RCC 7860 (cell line): ENCODE measurements around the gene GPA33.
A peak's percentile ranks its signal among the peaks of the same experiment; 100 is the strongest.

Source experiments
- DNase-seq: peaks from one replicate; pipeline ENCODE4 v3.0.0-alpha.2; 2015; ENCODE audit warnings: low spot score
- FAIRE-seq: peaks from 2 replicates; lab custom pipeline; 2012; peaks lifted over from hg19 to GRCh38; lab: Jason Lieb, UNC

GPA33 gene

DNA sequence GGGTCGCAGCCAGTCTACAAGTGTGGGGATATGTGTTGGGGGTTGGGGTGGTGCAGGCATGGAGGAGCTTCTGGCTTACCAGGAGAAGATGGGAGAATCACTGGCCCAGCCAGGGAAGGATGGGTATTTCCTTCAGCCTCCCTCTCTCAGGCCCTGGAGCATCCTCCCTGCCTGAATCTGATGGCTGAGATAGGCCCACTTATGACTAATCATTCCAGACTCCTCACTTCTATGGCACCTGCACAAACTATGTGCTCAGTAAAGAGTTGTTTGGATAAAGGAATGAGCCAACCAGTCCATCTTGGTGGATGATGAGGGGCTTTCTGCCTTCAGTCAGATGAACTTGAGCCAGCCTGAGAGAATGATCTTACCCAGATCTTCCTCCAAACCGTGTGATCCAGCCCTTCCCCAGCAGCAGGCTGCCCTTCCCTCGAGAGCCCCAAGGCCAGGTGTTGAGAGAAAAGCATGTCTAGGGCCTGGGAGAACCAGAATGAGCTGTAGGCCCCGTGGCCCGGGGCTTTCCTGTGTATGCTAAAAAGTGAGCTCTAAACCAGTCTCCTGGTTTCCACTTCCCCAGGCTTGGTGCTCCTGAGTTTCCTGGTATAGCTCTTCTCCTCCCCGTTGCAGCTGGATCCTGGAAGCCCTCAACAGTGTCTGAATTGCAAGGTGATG lies 1.3 kb downstream of the GPA33 start:
- no peak for FAIRE-seq
- no peak for DNase-seq

DNA sequence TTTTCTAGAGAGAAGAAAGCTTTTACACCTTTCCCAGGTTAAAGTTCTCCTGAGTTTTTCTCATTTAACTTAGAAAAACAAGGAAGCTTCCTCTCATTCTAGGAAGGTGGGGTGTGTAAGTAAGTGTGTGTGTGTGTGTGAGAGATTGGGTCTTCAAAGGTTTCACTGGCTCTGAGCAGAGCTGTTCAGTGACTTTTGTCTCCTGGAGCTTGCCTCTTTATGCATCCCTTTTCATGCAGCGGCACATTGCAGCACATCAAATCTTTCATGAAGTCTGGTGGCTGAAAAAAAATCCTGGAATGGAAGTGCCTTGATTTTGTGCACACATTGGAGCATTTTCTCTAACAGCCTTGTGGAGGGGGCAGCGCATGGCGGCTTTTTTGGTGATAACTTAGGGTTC lies 3.4 kb downstream of the GPA33 start:
- DNase-seq, result no peak

DNA sequence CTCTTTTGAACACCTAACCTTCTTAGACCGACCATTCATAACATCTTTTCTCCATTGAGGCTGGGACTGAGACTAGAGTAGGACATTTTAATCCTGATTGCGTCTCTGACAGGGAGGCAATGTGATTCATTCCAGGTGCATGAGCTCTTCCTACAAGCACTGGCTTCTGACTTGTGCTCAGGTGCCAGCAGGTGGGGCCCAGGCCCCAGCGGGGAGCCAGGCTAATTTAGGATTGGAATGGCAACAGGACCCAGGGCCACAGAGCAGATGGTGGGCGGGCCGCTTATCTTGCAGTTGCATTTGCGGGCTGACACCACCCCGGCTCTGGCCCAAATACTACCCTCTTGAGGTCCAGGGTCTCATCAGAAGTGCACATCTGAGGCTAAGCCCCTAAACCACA lies 4.1 kb downstream of the GPA33 start:
- DNase-seq, result no peak
- FAIRE-seq, result no peak

More for the DNA sequence above, 3.4 kb downstream of the GPA33 start:
- FAIRE-seq, result no peak

DNA sequence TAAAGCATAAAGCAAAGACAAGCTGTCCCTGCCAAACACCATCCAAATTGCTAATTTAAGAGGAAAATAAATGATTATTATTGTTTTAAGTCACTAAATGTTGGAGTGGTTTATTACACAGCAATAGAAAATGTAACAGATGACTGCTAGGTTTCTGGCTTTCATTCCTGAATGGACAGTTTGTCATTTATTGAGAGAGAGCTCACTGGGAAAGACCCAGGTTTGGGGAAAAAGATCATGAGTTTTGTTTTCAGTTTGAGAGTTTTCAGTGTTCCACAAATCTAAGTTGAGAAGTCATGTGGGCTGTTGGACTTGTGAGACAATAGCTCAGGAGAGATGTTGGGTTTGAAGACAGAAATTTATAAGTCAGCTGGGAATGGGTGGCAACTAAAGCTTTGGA lies 5.4 kb downstream of the GPA33 start:
- FAIRE-seq, result no peak
- no peak for DNase-seq

DNA sequence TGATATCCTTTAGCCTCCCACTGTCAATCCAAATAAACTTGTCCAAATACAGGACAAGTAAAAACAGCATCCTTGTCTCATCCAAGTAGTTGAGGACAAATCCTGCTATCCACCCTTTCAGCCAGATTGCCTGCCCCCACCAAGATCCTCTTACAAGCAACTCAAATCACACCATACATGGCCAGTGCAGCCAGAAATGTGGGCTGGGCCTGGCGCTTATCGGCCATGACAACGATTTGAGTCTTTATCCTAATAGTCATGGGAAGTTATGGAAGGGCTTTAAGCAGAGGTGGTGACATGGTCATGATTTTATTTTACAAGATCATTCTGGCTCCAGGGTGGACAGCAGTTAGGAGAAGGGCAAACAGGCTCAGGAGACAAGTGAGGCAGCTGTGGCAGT lies 6.3 kb downstream of the GPA33 start:
- FAIRE-seq (no peak), DNase-seq (no peak)

DNA sequence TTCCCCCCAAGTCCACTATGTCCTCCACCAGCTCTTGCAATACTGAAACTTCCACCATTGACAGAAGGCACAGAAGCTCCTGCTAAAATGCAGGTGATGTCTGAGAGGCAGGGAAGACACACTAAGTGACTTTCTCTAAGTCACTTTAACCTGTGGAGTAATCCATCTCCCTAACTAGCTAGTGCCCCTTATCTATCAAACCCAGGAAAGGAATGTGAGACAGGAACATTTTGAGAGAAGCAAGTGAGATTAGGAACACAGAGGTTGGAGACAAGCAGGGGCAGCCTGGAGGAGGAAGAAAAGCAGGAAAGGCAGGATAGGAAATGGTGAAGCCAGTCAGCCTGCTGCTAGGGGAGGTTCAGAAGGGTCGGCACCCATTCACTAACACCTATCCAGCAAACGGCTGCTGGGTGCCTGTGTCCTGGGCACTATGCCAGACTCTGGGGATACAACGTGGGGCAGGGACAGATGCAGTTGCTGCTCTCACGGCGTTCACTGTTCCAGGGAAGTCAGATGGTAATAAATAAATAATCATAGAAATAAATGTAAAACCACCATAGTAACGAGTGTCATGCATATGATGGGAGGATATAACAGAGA lies 7.0 kb downstream of the GPA33 start:
- DNase-seq, result no peak
- no peak for FAIRE-seq

DNA sequence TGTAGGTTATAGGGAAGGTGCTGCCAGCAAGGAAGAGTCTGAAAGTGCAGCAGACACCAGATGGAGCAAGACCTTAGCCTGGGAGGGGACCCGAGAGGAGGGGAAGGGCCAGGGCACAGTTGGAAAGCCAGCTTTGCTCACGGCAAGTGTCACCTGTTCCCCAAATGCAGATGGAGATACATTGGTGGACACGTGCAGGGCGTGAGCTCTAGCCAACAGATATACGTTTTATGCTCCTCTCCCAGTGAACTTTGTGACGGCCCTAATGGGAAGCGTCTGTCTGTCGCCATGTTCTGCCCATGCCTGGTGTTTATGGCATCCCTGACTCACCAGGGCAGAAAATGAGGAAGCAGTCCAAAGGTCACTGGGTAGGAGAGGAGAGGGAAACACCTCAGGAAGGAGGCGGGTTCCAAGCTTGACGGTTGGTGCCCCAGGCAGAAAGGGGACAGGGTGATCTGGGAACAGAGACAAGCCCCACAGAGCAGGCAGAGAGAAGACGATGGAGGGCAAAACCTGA lies 7.6 kb downstream of the GPA33 start:
- DNase-seq, result peak; percentile 70
- no peak for FAIRE-seq

DNA sequence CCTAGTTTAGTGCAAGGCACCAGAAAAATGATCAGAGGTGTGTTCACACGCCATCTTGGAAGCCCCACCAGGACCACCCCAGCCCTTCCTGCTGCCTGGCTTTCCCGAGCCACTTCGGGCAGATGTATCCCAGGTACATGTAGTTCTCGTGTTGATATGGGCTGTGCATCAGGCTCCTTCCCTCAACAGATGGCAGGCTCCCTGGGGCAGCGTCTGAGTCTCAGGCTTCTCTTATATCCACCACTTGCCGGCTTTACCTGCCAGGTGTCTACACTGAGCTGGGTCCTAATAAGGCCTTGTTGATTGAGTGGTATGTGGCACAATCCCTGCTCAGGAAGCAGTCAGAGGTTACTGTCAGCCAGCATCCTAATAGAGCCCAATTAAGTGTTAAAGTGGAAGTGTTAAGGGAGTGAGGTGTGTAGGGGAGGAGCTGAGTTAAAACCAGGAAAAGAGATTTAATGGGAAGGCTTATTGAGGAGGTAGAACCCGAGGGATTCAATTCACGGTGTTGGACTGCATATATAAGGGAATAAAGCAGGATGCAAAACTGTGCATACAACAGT lies 8.5 kb downstream of the GPA33 start:
- DNase-seq (no peak), FAIRE-seq (no peak)

DNA sequence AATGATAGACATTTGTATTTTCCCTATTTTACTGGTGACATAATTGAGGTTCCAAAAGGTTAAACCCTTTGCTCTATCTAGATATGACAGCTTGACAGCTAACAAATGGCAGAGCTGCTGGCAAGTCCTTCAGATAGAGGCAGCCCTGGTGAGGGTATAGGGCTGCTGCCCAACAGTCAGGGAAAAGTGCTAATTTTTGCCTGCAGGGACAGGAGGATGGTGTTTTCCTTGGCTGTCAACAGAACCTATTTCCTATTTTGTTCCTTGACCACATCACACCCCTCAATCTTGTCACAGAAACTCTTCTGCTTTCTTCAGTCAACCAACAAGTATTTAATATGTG lies 12.3 kb downstream of the GPA33 start:
- DNase-seq (no peak), FAIRE-seq (no peak)

DNA sequence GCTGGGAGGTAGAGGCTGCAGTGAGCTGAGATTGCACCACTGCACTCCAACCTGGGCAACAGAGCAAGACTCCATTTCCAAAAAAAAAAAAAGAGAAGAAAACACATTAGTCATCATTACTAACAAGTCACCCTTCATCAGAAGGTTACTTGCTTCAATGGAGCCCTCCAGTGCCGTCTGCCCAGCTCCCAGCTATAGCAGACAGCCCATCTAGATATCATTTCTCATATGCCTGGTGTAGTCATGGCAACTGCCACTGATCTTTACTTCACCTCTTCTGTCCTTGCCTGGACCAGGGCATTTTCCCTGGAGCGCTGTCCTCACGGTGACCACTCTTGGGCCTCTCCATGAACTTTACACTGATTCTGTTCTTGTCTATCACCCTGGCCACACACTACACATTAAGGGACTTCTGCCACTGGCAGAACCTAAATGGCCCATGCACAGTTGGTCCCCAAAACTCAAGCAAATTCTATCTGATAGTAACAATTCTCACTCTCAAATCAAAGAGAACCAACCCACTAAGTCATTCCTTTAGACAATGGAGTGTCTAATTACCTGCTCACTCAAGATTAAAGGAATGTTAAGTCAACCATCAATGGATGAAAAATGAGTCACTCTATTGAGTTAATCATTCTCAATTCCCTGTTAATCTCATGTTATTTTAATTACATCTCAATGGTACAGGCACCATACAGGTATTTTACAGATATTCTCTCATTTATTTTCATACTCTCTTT lies 12.9 kb downstream of the GPA33 start:
- FAIRE-seq (peak; percentile 84), DNase-seq (peak; percentile 69)

DNA sequence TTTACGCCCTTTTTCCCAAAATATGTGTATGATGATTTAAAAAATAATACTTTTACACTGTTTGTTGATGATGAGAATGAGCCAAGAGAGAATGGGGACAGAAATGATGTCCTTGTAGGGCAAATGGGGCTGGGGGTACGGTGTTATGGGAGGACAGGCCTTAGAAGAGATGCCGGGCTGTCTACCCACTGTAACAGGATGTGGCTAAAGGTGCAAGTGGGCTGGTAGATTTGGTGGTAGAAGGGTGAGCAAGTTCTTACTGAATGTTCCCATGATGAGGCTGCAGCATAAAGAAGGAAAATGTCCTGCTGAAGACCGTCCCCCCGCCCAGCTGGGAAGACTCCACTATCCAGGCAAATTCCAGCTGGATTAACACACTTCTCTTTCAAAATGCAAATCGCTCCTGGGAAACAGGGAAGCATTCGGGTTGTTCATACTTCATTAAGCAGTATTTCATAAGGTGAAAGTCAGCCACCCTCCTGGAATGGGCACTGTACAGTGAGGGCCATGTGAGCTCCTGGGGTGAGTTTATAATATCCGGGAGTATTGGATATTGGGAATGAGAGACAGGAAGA lies 14.0 kb downstream of the GPA33 start:
- FAIRE-seq (no peak), DNase-seq (peak; percentile 33)

DNA sequence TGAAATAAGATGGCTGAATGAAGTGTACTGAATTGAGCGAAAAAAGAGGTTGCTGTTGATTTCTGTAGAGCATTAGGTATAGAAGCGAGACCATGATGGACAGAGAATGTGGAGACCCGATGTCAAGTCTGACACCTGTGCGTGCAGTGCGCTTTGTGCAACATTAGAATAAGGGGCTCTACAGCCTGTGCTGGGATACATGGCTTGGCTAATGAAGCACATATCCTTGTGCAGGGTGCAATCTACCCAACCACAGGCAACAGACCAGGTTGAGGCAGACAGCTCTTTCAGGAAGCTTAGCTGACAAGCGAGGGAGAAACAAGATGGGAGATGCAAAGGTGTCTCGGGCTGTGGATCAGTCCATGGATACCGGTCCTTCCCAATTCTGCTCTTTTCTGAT lies 18.9 kb downstream of the GPA33 start:
- no peak for FAIRE-seq
- DNase-seq, result no peak

DNA sequence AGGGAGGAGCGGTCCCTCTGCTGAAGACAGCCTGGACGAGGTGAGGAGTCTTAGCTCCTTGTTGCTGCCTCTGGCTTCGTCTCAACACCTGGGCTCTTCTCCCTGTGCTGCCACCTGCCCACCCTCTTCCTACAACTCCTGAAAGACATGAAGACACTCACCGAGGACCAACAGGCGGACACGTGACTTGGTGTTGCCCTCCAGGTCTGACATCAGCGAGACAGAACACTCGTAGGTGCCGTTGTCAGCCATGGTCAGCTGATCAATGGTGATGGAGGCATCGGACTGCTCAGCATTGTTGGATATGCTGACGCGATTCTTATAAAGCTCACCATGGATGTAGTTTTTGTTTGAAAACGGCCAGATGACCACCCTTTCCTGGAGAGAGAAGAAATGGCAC lies 21.4 kb downstream of the GPA33 start:
- DNase-seq (no peak), FAIRE-seq (no peak)

DNA sequence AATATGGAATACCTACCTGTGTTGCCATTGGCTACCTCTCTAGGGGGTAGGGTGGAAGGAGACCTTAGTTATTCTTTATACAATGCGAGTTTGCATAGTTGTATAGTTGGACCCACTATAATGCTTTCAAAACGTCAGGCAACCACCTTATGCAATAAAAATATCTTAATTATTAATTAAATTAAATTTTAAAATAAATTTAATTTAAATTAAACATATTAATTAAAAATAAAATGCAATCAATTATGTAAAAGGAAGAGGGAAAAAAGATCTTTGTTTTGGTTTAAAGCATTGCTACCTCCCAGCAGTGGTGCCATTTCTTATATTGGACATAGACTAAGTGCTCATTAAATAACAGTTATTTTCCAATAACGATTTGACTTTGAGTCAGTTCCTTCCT lies 22.3 kb downstream of the GPA33 start:
- no peak for DNase-seq
- FAIRE-seq, result no peak

DNA sequence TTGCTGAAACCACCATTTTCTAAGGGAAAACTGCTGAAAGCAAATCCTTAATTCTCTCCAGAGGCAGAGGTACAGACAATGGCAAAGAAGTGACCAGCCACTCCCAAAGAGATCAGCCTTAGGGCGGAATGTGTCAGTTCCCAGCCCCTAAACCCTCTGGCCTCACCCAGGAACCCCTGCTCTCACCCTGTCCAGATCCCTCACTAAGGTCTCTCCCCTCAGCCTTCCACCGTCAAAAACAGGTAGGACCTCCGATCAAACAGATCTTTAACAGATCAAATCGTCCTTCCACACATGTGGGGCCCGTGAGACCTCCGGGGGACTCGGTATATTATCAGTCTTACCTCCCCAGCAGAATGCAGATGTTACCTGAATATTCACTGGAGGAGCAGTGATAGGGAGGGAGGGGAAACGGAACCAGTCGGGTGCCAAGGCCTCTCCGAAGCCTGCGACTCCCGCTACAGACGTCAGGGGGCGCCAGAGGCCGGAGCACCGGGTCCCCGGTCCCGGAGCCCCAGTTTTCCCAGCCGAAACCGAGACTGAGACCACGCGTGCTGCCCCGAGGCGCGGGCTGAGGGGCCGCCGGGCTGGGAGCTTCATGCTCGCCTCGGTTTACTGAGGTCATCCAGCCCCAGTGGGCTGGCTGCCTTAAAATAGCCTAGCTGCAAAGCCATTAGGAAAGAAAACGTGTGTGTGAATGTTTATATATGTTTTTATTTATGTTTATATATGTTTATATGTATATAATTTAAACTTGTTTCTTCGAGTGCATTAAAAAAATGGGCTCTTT lies 23.6 kb downstream of the GPA33 start:
- no peak for FAIRE-seq

DNA sequence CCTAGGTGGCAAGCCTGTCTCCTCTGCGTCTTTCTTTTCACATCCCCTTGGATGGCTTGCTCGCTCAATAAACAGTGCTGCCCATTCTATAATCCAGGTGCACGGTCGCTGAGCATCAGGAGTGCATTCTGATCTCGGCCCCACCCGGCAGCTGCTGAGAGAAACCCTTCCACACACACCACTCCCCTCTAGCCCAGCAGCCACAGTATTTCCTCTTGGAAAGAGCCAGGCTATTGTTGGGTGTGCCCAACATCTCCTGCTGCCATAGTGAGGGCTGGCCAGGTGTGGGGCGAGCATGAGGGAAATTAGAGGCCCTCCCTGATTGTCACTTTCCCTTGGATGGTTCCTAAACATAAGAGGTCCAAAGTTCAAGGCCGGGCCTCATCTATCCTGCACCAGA lies 24.7 kb downstream of the GPA33 start:
- no peak for FAIRE-seq

More for the DNA sequence above, 23.6 kb downstream of the GPA33 start:
- DNase-seq, result peak; percentile 25

DNA sequence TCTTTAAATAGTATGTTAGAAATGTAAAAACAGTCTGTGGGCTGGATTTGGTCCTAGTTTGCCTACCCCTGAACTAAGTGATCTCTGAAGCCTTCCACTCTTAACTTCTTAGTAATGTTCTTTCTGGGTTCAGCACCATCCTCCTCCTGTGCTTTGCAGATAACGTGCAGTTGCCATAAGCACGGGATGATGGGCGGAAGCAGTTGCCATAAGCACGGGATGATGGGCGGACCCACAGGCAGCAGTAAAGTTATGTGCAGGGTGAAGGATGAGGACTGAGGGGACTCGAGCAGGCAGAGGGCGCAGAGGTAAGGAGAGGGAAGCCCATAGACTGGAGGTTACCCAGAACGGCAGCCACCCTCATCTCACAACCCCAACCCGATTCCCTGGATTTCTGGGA lies 25.6 kb downstream of the GPA33 start:
- FAIRE-seq (no peak), DNase-seq (no peak)

More for the DNA sequence above, 24.7 kb downstream of the GPA33 start:
- no peak for DNase-seq

DNA sequence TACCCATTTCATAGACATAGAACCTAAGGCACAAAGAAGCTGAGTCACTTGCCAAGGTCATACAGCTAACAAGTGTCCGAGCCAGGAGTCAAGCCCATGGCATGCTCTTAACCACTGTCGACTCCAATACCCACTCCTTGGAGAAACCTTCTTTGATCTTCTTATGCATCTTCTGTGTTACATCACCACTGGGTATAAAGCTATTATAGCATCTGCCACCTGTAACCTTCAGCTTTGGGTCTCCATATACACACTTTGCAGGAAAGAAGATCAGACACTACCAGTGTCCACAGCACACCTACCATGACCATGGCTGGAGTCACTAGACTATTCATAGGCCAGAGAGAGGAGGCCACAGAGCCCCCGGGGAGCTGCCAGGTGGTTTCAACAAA lies 29.1 kb downstream of the GPA33 start:
- FAIRE-seq (no peak), DNase-seq (no peak)

DNA sequence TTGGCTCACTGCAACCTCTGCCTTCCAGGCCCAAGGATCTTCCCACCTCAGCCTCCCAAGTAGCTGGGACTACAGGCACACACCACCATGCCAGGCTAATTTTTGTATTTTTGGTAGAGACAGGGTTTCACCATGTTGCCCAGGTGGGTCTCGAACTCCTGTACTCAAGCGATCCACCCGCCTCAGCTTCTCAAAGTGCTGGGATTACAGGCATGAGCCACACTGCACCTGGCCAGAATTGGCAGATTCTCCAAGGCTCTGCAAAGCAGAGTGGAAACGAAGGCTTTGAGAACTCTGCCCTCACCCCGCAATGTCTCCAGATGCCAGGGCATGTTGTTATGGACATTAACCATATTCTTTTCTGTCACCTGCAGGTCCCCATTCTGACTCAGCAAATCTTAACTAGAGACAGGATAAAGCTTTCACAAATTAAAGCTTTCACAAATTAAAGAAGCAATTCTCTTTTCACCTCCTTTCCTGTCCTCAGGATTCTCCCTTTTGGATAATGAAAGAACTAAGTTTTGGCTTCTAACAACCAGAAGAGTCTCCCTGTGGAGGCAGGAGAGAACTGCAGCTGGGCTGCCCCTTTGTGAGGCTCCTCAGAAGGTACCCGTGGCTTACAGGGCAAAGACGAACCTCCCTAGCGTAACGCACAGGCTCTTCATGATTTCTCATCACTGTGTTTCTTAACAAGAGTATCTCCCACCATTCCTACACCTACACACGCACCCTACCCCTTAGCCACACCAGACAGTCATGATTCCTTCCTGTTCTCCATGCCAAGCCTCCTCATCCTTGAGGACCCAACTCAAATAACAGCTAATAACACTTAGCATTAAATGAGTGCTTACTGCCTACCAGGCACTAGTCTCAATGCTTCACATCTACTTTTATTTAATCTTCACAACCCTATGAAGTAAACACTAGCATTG lies 29.8 kb downstream of the GPA33 start:
- no peak for FAIRE-seq
- no peak for DNase-seq

DNA sequence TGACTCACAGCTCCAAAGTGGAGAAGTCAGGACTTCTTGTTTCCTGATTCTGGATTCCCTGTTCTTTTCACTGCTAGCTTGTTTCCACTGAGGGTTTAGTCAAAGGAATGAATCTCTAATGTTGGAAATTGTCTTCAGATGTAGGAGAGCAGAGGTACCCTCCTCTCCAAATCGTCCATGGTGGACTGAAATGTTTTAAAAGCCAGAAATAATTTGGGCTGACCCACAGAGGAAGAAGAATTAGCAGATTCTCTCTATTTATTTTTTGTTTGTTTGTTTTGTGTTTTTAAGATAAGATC lies 30.4 kb downstream of the GPA33 start:
- DNase-seq (no peak), FAIRE-seq (no peak)
